KMS-11 (cell line): ENCODE results near the gene CDK11A.

Source experiments
- H2AFZ ChIP-seq: fragments of 200-600 bp; sonication (generic); 2 replicates; pipeline ENCODE4 v1.6.1; 2016; ENCODE audit warnings: antibody characterized with exemption, mixed run types, low read depth
- H3K27ac ChIP-seq: fragments of 200-600 bp; sonication (generic); 2 replicates; pipeline ENCODE4 v1.6.1; 2016; ENCODE audit warnings: mild to moderate bottlenecking, mixed run types
- H3K27me3 ChIP-seq: fragments of 200-600 bp; sonication (generic); 2 replicates; pipeline ENCODE4 v1.6.1; 2017; ENCODE audit warnings: mild to moderate bottlenecking, low read depth, mixed run types, moderate library complexity; ENCODE audit not compliant: insufficient read depth
- H3K36me3 ChIP-seq: fragments of 200-600 bp; sonication (generic); 2 replicates; pipeline ENCODE4 v1.6.1; 2017; ENCODE audit warnings: mild to moderate bottlenecking, mixed run types; ENCODE audit not compliant: insufficient read depth
- H3K4me1 ChIP-seq: fragments of 200-600 bp; sonication (generic); 2 replicates; pipeline ENCODE4 v1.6.1; 2016; ENCODE audit warnings: mild to moderate bottlenecking, low read depth, mixed run types; ENCODE audit not compliant: poor library complexity, severe bottlenecking
- H3K4me2 ChIP-seq: fragments of 200-600 bp; sonication (generic); 2 replicates; pipeline ENCODE4 v1.7.0; 2016; ENCODE audit warnings: mild to moderate bottlenecking, mixed run types
- H3K4me3 ChIP-seq: fragments of 200-600 bp; sonication (generic); IDR thresholded peaks from 2 replicates; pipeline ENCODE4 v1.6.1; 2017; ENCODE audit warnings: low read depth, low read length, mixed read lengths; ENCODE audit not compliant: insufficient read depth
- H3K79me2 ChIP-seq: fragments of 200-600 bp; sonication (generic); 2 replicates; pipeline ENCODE4 v1.6.1; 2016; ENCODE audit warnings: low read depth, mixed run types; ENCODE audit not compliant: insufficient read depth
- H3K9ac ChIP-seq: fragments of 200-600 bp; sonication (generic); 2 replicates; pipeline ENCODE4 v1.6.1; 2016; ENCODE audit warnings: mild to moderate bottlenecking, mixed run types
- H4K20me1 ChIP-seq: fragments of 200-600 bp; sonication (generic); 2 replicates; pipeline ENCODE4 v1.6.1; 2016; ENCODE audit warnings: mild to moderate bottlenecking, mixed run types; ENCODE audit not compliant: insufficient read depth
- CTCF ChIP-seq: fragments of 200-600 bp; sonication (generic); conservative IDR thresholded peaks from 2 replicates; pipeline ENCODE4 v1.6.1; 2017; ENCODE audit warnings: low read depth, mild to moderate bottlenecking, antibody characterized with exemption, low read length, moderate library complexity, mixed read lengths

Gene CDK11A

GRCh38 chr1:1671365-1672119 lies 52.6 kb downstream of the CDK11A start:
- Histone ChIP-seq H3K4me1 (no peaks in the 10 kb centered on the region), H2AFZ (no peak overlapping the region), H3K4me2 (no peak overlapping the region), H4K20me1 (no peaks in the 10 kb centered on the region), H3K27me3 (no peaks in the 10 kb centered on the region), H3K36me3 (no peaks in the 10 kb centered on the region), H3K9ac (no peak overlapping the region), H3K4me3 (no peak overlapping the region), H3K79me2 (no peaks in the 10 kb centered on the region), H3K27ac (no peak overlapping the region)
- no peak for TF ChIP-seq CTCF

- Histone ChIP-seq H3K4me2 (no peak overlapping the region), H3K4me1 (no peaks in the 10 kb centered on the region), H4K20me1 (no peaks in the 10 kb centered on the region), H3K79me2 (no peaks in the 10 kb centered on the region), H3K36me3 (no peaks in the 10 kb centered on the region), H3K4me3 (no peak overlapping the region), H3K27ac (no peak overlapping the region), H2AFZ (no peak overlapping the region), H3K27me3 (no peaks in the 10 kb centered on the region), H3K9ac (no peak overlapping the region)
- TF ChIP-seq CTCF = no peak
These were observed 53.3 kb downstream of the CDK11A start for GRCh38 chr1:1670866-1671265.

- TF ChIP-seq CTCF = no peak
- no peak overlapping the region for H3K4me3 ChIP-seq
- H3K4me1 ChIP-seq = no peaks in the 10 kb centered on the region
- H4K20me1 ChIP-seq = no peaks in the 10 kb centered on the region
- no peak overlapping the region for H3K4me2 ChIP-seq
- no peaks in the 10 kb centered on the region for H3K36me3 ChIP-seq
- no peaks in the 10 kb centered on the region for H3K79me2 ChIP-seq
- no peak overlapping the region for H3K27ac ChIP-seq
- no peaks in the 10 kb centered on the region for H3K27me3 ChIP-seq
- no peak overlapping the region for H2AFZ ChIP-seq
- H3K9ac ChIP-seq = no peak overlapping the region
These were observed 54.4 kb downstream of the CDK11A start for GRCh38 chr1:1669468-1670440.

GRCh38 chr1:1666526-1666925 lies 57.6 kb downstream of the CDK11A start:
- Histone ChIP-seq H3K4me1 (no peaks in the 10 kb centered on the region), H3K79me2 (no peaks in the 10 kb centered on the region), H3K9ac (no peak overlapping the region), H4K20me1 (no peaks in the 10 kb centered on the region), H3K4me2 (no peak overlapping the region), H2AFZ (no peak overlapping the region), H3K27ac (no peak overlapping the region), H3K27me3 (no peaks in the 10 kb centered on the region), H3K36me3 (no peaks in the 10 kb centered on the region), H3K4me3 (no peak overlapping the region)
- no peak for TF ChIP-seq CTCF
